GM12801 (cell line): ENCODE data around the gene EGLN1.

Experiments used
- TF ChIP-seq, protein P1 (sequence below): IDR thresholded peaks from one replicate; pipeline ENCODE4 v1.5.1; 2011; ENCODE audit warnings: control low read depth; ENCODE audit not compliant: insufficient read length; ENCODE audit errors: extremely low read depth

EGLN1 gene

DNA sequence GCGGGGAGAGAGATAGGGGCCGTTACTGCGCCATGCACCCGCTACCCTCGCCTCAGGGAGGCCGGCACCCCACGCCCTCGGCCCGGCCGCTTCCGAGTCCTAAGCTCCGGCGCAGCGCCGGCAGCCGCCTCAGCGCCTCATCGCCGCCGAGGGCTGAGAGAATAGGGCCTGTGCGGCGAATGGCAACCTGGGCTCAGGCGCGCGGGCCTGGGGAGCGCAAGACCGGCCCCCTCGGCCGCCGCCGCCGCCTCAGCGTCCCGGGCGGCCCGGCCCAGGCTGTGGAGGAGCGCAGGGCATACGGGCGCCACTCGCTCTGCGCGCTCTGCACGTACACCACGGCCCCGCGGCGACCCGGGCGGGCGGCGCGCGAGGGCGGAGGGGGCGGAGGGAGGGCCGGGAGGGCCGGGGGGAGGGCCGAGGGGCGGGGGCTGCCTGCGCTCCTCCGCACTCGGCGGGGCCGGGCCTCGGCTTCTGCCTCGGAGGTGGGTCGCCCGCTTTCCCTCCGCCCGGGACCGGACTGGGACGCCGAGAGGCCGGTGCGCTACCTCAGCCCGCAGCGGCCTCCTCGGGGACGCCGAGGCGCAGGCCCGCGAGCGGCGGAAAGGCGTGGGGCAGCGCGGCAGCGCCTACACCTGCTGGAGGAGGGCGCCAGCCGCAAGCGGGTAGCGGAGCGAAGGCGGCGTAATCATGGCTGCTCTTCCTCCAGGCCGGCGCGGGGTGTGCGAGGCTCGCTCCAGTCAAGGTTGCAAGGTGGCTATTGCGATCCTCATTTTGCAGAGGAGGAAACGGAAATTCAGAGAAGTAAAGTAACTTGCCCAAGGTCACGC, at the start of gene EGLN1:
Gene EGLN1, minus strand, starts transcription at position 317 of the 827 bp plus-strand sequence. CDS start 399 bp downstream, outside the sequence.
- TF ChIP-seq, protein P1, sequence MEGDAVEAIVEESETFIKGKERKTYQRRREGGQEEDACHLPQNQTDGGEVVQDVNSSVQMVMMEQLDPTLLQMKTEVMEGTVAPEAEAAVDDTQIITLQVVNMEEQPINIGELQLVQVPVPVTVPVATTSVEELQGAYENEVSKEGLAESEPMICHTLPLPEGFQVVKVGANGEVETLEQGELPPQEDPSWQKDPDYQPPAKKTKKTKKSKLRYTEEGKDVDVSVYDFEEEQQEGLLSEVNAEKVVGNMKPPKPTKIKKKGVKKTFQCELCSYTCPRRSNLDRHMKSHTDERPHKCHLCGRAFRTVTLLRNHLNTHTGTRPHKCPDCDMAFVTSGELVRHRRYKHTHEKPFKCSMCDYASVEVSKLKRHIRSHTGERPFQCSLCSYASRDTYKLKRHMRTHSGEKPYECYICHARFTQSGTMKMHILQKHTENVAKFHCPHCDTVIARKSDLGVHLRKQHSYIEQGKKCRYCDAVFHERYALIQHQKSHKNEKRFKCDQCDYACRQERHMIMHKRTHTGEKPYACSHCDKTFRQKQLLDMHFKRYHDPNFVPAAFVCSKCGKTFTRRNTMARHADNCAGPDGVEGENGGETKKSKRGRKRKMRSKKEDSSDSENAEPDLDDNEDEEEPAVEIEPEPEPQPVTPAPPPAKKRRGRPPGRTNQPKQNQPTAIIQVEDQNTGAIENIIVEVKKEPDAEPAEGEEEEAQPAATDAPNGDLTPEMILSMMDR: no peak

DNA sequence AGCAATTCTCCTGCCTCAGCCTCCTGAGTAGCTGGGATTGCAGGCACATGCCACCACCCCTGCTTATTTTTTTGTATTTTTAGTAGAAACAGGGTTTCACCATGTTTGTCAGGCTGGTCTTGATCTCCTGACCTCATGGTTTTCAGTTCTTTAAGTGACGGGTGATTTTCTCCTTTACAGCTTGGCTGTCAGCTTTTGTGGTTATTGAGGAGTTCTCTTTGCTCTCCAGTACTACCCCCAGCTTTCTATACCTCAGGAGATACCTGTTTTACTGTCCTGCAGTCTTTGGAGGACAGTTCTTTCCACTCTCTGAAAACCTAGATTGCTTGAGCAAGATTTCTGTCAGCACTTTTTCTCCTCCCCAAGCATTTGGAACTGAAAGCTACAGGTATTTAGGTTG, 45.9 kb upstream of the EGLN1 start:
- TF ChIP-seq, protein P1: no peak

DNA sequence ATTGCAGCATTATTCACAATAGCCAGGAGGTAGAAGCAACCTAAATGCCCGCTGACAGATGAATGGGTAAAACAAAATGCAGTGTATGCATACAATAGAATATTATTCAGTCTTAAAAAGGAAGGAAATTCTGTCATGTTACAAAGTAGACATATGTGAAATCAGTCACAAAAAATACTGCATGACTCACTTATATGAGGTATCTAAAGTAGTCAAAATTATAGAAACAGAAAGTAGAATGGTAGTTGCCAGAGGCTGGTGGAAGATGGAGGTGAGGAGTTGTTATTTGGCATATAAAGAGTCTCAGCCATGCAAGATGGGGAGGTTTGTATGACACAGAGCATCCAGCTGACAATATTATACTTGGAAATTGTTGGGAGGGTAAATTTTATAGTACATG, 43.0 kb upstream of the EGLN1 start:
- TF ChIP-seq, protein P1: no peak

DNA sequence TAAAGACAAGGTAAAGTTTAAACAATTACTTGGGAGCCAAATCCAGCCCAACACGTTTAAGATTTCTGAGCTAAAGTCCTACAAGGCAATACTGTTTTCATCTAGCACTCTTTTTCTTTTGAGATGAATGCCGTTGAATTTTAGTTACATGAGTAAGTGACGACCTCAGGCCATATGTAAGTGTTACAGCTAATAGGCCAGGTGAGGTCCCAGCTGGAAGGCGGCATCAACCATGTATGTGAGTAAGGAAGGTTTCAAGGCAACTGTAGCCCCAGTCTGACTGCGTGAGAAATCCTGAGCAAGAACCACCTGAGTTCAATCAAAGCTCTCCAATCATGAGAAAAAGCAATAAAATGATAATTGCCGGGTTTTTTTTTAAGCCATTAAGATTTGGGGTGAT, 41.5 kb upstream of the EGLN1 start:
- TF ChIP-seq, protein P1: no peak

DNA sequence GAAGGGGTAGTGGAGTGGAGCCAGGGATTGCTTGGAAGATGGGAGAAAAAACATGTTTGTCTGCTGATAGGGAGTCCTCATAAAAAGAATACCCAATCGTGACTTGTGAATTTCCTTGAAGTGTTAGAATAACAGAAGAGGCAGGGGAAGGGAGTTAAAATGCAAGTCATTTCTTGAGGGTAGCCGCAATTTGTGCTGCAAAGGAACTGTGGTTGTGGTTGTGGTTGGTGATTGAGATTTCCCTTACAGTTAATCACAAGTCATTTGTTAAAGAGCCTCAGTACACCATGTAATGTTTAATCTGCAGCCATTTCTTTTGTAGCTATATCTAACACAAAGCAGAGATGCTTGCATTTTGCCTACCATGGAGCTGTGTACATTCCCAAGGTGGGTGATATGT, 38.5 kb upstream of the EGLN1 start:
- TF ChIP-seq, protein P1: no peak

DNA sequence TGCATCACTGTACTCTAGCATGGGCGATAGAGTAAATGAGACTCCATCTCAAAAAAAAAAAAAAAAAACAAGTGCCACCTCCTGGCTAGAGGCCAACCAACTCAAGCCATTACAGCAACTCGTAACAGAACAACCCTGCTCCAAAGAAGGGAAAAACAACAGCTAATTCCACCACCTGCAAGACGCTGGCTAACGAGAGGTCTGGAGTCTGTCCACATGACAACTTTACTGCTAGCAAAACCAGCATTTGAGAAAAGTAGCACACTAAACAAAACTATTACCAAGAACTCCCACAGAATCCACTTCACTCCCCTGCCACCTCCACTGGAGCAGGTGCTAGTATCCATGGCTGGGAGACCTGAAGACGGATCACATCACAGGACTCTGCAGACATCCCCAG, 24.1 kb upstream of the EGLN1 start:
- TF ChIP-seq, protein P1: no peak

DNA sequence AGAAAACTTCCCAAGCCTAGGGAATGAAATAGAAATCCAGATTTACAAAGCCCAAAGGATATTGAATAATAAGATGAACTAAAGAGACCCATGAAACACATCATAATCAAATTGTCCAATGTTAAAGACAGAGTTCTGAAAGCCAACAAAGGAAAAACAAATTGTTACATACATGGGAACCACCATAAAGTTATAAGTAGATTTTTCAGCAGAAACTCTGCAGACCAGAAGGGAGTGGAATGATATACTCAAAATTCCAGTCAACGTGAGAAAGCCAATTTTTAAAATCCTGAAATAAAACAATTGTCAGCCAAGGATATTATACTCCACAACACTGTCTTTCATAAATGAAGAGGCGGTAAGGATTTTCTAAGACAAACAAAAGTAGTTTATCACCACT, 22.0 kb upstream of the EGLN1 start:
- TF ChIP-seq, protein P1: no peak

DNA sequence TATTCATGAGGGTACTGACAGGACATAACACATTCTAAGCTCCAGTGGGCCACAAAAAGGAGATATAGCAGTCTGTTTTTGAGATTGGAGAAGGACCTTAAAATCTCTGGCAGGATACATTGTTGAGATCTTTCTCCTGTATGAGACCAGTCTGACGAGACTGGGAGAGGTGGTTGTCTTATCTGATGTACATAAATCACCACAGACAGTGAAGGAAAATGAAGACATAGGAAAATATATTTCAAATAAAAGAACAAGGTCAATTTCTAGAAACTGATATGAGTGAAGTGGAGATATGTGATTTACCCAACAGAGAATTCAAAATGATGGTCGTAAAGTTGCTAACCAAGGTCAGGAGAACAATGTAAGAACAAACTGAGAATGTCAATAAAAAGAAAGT, 21.3 kb upstream of the EGLN1 start:
- TF ChIP-seq, protein P1: no peak
